ENCODE measurements around the gene PEX26.
"Not testable (repeated sequence)": the region's sequence is repeated elsewhere in the genome, so short reads cannot be mapped to it uniquely, and the experiment has no call there.

PEX26 gene

DNA sequence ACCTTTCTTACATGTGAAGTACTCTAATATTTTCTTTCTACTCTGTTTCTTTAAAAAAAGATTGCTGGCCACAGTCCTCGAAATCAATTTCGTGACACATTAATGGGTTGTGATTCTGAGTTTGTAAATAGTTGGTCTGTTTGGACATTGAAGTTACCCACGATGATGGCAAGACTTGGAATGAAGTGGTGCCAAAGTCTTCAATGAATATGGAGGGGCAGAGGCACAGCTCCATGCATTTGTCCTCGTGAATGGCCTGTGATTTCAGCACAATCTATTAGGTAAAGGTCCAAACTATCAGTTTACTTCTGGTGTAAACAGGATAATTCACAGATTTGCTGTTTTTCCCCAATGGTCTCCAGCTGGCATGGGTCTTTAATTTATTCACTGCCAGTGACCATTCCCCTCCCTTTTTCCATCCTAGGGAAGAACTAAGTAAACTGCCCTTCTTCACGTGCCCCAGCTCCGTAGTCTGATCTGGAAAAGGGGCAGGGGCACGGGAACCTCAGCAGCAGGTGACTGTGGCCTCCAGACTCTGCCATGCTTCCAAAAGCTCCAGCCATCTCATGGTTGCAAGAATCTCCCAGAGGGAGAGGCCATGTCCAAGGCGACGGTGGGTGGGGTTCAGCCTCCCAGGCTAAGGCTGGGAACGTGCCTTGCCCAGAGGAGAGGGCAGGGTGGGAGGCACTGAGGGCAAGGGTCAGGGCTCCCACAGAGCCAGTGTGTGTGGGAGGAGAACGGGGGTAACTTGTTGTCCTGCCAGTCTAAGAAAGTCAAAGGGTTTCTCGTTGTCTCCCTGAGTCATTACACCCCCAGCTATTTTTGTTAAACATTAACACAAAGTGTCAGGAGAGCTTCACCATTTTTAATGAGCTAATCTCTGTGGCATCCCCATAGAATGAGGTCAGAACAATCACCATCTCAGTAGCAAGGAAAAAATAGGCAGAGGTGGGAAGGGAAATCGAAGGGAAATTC is 16.9 kb upstream of the PEX26 start:
- TF ChIP-seq POLR2A (IDR thresholded peaks at IDR 0.05; ENCODE audit: low read depth, low read length) = no peak
- FAIRE-seq (no peak), DNase-seq (ENCODE audit: insufficient read length, low spot score) (no peak)

DNA sequence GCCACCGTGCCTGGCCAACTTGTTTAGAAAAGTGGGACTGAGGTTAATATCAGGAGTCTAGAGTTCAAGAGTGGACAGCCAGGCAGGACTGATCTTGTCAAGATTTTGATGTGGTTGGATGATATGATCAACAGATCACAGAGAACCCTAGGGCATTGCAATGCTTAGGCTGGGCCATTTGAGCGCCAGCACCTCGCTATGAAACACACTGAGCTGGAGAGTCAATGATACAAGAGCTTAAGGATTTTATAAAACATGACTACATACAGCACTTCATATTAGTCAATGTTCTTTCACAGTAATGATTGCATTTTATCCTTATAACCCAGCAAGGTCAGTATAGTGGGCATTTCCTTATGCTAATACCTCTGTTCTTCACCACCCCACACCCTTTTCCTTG is 15.4 kb upstream of the PEX26 start:
- TF ChIP-seq POLR2A (IDR thresholded peaks at IDR 0.05; ENCODE audit: low read depth, low read length) = no peak
- FAIRE-seq (no peak), DNase-seq (ENCODE audit: insufficient read length, low spot score) (no peak)

DNA sequence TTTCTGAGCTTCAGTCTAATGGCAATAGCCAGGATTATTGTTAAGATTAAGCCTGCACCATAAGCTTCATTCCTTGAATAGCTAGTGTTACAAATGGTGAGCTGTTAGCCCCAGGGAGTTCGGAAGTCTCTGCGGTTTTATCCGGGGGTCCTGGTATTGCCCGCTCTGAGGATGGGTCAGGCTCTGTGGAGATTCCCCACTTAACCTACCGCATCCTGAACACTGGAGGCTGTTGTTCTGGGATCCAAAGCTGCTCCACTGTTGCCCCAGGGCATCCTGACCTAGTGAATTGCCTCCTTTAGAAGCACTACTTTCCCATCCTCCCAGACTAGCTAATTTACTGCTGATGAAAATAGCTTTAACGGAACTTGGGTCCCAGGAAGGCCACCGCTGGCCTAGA is 14.5 kb upstream of the PEX26 start:
- DNase-seq (ENCODE audit: insufficient read length, low spot score) (no peak), FAIRE-seq (no peak)
- TF ChIP-seq POLR2A (IDR thresholded peaks at IDR 0.05; ENCODE audit: low read depth, low read length) = no peak

DNA sequence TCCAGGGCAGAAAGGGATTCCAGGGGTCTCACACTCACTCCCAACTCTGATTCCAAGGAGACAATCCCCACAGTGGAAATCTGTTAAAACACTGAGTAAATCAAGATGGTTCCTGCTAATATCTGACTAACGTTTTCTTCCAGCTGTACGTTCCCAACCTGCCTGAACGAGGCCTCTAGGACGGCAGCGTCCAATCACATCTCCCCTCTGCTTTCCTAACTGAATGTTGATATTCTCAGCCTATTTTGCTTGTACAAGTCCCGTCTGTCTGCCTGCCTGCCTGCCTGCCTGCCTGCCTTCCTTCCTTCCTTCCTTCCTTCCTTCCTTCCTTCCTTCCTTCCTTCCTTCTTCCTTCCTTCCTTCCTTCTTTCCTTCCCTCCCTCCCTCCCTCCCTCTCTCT is 14.1 kb upstream of the PEX26 start:
- DNase-seq (ENCODE audit: insufficient read length, low spot score); FAIRE-seq: not testable (repeated sequence)

DNA sequence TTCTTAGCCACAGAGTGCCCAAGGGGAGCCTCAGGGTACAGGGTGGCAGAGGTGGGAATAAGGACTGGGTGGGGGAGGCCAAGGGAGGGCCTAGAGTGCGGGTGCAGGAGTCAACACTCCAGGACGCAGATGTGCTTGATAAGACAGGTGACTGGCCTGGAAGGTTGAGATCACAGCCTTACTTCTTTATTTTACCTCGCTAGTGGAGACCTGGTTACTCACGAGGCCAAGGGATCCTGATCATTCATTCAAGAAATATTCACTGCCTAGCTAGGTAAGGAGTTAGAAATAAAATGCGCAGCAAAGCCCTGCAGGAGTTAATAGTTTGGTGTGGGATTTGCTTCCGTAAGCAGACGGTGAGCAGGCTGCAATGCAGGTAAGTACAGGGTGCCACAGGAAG is 13.2 kb upstream of the PEX26 start:
- TF ChIP-seq POLR2A (IDR thresholded peaks at IDR 0.05; ENCODE audit: low read depth, low read length) = no peak
- no peak for DNase-seq (ENCODE audit: insufficient read length, low spot score)
- no peak for FAIRE-seq

DNA sequence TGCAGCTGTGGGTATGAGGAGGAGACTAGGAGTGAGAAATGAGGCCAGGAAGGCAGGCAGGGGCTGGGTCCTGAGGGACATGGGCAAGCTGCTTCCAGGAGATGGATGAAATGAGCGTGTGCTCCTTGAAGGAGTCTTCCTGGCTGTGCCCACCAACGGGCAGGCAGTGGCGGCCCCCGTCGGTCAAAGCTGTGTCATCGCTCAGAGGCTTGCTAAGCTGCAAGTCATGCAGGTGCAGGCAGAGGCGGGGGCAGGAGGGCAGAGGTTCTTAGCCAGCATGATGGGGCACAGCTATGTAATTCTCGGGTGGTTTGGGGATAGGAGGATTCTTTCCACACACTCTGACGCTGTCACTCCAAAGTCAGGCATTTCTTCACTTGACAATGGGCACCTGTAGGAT is 12.5 kb upstream of the PEX26 start:
- FAIRE-seq = no peak
- no peak for TF ChIP-seq POLR2A (IDR thresholded peaks at IDR 0.05; ENCODE audit: low read depth, low read length)
- DNase-seq (ENCODE audit: insufficient read length, low spot score) = no peak

DNA sequence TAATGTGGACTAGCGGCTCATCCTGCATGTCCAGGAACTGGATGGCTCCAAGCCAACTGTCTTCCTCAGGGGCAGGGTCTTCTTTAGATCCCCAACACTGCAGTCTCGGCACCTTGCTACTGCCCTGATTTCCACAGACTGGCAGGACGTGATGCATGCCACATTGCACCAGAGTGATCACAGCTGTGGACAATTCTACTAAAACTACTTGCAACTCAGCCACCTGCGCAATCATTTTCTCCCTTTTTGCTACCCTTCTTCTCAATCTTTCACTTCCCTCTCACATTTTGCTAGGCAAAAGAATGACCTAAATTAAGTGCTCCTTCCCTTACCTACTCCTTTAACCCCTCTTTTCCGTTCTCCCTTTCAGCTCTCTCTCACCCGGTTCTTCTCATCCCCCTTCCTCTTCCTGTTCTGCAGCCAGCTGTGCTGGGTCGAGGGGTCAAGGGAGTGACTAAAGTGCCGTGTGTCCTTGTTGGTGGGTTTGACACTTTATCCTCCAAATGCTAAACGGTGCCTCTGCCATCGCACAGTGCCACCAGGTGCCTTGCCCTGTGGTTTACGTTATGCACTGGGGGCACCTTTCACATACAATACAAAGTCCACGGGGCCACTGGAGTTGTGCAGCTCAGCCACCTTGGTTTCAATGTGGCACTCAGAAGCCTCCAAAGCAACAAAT is 11.5 kb upstream of the PEX26 start:
- no peak for FAIRE-seq
- no peak for DNase-seq (ENCODE audit: insufficient read length, low spot score)
- TF ChIP-seq POLR2A (IDR thresholded peaks at IDR 0.05; ENCODE audit: low read depth, low read length) = no peak

DNA sequence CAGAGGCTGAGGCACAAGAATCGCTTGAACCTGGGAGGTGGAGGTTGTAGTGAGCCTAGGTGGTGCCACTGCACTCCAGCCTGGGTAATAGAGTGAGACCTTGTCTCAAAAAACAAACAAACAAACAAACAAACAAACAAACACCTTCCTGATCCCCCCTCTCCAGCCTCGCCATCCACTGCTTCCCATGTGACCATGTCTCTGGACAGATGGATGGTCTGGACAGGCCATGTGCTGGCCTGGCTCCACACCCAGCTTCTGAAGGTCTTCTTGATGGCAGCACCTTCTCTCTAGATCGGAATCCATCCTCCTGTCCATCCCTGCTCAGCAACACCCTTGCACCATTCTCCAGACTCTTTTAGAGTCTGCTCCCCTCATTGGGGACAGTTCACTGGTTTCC is 10.7 kb upstream of the PEX26 start:
- TF ChIP-seq POLR2A (IDR thresholded peaks at IDR 0.05; ENCODE audit: low read depth, low read length) = no peak
- FAIRE-seq (no peak), DNase-seq (ENCODE audit: insufficient read length, low spot score) (no peak)

DNA sequence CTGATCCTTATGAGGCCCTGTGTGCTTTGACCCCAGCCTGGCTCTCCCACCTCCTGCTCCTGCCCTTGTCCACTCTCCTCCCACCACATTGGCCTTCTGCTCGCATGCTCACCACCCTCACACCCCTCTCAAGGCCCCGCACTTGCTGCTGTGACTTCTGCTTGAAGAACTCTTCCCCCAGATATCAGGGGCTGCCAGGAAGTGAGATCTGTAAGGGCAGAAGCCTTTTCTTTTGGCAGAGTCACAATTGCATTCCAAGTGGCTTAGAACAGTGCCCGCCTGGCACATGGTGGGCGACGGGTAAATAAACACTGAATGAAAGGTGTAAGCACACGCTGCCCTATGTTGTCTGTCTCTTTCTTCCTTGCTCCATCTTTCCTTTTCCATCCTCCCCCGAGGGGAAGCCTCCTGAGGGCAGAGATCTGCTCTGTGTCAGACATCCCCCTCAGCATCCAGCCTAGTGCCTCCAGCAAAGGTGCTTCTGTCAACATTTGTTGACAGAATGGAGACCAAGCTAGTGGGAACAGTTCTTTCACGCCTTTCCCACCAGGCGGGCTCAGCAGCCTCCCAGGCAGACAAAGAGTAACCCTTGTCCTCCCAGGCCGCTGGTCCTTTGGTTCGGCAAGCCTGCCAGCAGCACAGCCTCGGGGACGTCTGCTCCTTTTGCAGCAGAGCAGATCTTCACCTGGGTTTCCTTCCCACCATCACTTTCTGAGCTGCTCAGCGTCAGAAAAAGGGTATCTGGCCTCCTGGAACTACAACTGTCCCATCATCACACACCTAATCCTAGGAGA is 10.0 kb upstream of the PEX26 start:
- DNase-seq (ENCODE audit: insufficient read length, low spot score) (no peak), FAIRE-seq (no peak)
- no peak for TF ChIP-seq POLR2A (IDR thresholded peaks at IDR 0.05; ENCODE audit: low read depth, low read length)

DNA sequence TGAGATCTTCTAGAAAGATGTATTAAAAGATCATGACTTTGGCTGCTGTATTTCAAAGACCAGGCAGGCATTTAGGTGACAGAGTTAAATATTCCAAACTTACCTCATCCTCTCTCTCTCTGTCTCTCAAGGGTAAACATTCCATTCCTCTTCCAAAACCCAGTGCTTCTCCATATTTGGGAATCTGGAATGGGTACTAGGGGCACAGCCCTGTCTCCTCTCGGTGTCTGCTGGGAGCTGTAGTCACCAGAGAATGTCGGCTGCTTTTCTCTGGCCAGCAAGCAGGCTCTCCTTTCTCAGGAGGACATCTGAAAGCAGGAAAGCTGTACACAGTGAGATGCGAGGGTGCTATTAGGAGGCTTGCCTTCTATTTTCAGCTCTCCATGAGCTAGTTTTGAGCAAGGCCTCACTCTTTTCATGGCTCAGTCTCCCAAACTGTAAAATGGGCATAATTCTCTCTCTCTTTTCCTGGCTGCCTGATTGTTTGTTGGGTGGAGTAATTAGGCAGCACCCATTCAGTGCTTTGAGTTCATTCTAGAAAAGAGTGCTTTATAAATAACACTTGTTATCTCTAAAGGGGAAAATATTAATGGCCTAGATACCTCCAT is 9.3 kb upstream of the PEX26 start:
- FAIRE-seq (no peak), DNase-seq (ENCODE audit: insufficient read length, low spot score) (no peak)
- TF ChIP-seq POLR2A (IDR thresholded peaks at IDR 0.05; ENCODE audit: low read depth, low read length) = no peak

DNA sequence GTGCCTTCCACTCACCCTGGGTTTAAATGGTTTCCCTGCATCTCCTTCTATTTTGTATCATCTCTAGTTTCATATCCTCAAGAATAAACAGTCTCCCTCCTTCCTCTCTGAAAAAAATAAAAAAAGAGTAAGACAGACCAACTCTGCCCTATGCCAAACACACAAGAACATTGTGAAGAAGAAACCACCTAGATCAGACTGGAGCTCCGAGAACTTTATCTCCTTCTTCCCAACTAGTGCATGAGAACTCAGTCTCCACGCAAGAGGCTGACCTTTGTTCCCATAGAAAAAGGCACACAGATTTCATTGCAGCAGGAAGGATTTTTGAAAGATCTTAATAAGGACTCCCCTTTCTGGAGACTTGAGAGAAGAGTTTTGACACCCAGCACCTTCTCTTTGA is 8.7 kb upstream of the PEX26 start:
- DNase-seq (ENCODE audit: insufficient read length, low spot score) (no peak), FAIRE-seq (no peak)
- TF ChIP-seq POLR2A (IDR thresholded peaks at IDR 0.05; ENCODE audit: low read depth, low read length) = no peak

DNA sequence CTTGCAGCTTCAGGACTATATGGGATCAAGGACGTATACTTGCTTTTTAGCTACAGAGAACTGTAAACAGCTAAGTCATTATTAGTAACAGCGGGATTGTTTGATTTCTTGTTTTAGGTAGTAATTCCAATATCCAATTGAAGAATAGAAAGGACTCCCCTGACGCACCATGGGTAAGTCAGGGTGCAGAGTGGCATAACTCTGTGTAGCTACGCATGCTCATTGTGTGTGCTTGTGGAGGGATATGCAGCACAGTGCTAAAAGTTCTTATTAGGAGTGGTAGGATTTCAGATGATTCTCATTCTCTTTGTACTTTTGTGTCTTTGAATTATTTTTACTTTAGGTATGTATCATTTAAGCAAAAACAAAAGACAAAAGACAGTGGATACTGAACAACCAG is 7.7 kb upstream of the PEX26 start:
- DNase-seq (ENCODE audit: insufficient read length, low spot score) = no peak
- no peak for TF ChIP-seq POLR2A (IDR thresholded peaks at IDR 0.05; ENCODE audit: low read depth, low read length)
- FAIRE-seq = no peak

DNA sequence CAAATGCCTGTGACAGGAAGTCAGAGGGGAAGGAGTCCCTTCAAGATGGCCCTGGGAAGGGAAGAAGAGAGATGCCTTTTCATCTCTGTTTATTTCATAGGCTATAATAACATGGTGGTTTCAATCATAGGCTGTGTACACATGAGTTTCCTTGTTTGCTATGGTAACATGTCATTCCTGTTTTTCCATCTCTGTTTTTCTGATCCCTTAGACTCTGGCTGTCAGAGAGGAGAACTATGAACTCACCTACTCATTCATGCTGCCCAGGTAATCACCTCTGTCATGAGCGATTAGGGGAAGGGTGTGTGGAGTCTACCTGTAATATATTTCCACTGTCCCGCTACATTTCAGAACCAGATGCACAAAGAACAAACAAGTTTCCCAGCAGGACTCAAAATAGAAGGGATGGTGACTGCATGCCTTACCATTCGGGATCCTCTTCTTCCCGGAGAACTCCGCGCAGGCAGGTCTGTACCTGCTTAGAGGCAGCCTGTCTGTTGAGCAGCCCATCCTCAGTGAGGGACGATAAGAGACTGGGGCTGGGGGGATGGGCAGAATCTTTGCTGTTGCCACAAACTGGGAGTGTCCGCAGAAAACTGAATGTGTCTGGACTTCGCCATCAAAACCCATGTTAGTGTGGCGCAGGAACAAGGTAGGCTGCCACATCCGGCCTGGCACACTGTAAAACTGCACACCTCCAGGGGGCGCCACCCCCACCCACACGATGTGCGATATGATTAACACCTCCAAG is 7.1 kb upstream of the PEX26 start:
- FAIRE-seq (no peak), DNase-seq (ENCODE audit: insufficient read length, low spot score) (no peak)
- no peak for TF ChIP-seq POLR2A (IDR thresholded peaks at IDR 0.05; ENCODE audit: low read depth, low read length)

DNA sequence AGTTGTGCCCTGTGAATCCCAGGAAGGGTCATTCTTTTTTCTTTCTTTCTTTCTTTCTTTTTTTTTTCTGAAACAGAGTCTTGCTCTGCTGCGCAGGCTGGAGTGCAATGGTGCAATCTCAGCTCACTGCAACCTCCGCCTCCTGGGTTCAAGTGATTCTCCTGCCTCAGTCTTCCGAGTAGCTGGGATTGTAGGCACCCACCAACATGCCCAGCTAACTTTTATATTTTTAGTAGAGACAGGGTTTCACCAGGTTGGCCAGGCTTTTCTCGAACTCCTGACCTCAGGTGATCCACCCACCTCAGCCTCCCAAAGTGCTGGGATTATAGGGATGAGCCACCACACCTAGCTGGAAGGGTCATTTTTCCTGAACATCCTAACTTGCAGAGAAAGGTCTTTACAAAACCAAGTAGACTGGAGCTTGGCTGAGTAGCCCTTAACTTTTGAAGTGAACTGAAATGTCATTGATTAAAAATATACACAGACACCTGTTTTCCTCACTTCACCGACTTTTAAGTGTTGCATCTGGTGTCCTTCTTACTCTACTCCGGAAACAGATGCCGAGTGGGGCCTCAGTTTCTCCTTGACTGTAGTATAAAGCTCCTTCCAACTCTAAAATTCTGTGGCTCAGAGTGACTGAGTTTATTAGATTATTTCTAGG is 6.4 kb upstream of the PEX26 start:
- FAIRE-seq; DNase-seq (ENCODE audit: insufficient read length, low spot score): not testable (repeated sequence)
